ENCODE measurements around the gene CALM1. TPM values are rescaled to one million over a fixed set of nuclear protein-coding genes. Genes with fewer than 3 reads are reported as not detected.

CALM1 gene
- total RNA-seq, 1 experiment from 2014 or later: 373 TPM

DNA sequence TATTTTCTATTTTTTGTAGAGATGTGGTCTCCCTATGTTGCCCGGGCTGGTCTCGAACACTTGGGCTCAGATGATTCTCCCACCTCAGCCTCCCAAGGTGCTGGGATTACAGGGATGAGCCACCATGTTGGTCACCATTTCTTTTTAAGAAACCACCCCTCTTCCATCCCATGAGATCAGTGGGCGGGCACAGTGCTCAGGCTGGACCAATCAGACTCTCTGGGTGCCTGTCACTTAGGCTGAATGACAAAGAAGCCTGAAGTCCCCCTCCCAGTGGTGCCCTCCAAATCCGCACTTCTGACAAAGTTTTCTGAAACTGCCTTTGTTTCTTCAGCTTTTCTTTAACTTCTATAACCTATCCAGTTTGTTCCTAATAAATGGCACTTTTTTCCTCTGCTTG lies 48.2 kb downstream of the CALM1 start:
- peaks cover 16% of the 10 kb centered on the region for H3K9me3 Mint-ChIP-seq
- peak; percentile 62 for DNase-seq (ENCODE audit: low spot score)
- H3K27me3 Mint-ChIP-seq (ENCODE audit: low read depth): no peaks in the 10 kb centered on the region
- peaks cover 9% of the 10 kb centered on the region for H3K36me3 Mint-ChIP-seq
- no peak overlapping the region for H3K27ac Mint-ChIP-seq
- POLR2A ChIA-PET: no interaction called here
- no peak for TF ChIP-seq PRRX2 (CRISPR knock-in tag; IDR thresholded peaks at IDR 0.05)
- peak; percentile 79 for TF ChIP-seq NFYB (CRISPR knock-in tag; conservative IDR thresholded peaks at IDR 0.05; ENCODE audit: low read depth)
- no peak overlapping the region for H3K4me3 Mint-ChIP-seq
- peak; percentile 78 for ATAC-seq
- H3K4me1 Mint-ChIP-seq: peaks cover 51% of the 10 kb centered on the region
- CTCF ChIA-PET: no interaction called here

DNA sequence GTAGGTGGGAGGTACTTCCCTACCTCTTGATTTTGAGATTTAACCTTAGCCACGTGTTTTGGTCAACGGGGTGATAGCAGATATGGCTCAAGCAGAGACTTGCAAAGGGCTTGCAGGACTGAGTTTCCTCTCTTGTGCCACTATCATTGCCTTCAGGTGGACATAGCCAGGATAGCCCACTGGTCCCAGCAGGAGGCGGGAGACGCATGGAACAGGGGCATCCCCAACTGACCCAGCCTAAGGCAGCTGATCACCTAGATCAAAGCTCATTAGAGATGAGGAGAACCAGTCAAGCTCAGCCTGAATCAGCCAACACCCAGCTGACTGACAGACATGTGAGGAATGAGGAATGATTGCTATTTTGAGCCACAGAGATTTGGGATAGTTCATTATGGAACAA lies 49.6 kb downstream of the CALM1 start:
- ATAC-seq: no peak
- ChIA-PET CTCF (interaction anchor here (1.6 kb wide), 1 partner anchor 15 kb away, joined by 3 read pairs; no protein-coding TSS in a partner anchor), POLR2A (no interaction called here)
- Mint-ChIP-seq H3K4me3 (no peak overlapping the region), H3K9me3 (peaks cover 16% of the 10 kb centered on the region), H3K4me1 (peaks cover 37% of the 10 kb centered on the region), H3K27me3 (ENCODE audit: low read depth) (no peaks in the 10 kb centered on the region), H3K36me3 (peaks cover 9% of the 10 kb centered on the region), H3K27ac (no peak overlapping the region)
- no peak for DNase-seq (ENCODE audit: low spot score)
- TF ChIP-seq NR1H2 (CRISPR knock-in tag; IDR thresholded peaks at IDR 0.05): no peak
- TF ChIP-seq, protein P1, sequence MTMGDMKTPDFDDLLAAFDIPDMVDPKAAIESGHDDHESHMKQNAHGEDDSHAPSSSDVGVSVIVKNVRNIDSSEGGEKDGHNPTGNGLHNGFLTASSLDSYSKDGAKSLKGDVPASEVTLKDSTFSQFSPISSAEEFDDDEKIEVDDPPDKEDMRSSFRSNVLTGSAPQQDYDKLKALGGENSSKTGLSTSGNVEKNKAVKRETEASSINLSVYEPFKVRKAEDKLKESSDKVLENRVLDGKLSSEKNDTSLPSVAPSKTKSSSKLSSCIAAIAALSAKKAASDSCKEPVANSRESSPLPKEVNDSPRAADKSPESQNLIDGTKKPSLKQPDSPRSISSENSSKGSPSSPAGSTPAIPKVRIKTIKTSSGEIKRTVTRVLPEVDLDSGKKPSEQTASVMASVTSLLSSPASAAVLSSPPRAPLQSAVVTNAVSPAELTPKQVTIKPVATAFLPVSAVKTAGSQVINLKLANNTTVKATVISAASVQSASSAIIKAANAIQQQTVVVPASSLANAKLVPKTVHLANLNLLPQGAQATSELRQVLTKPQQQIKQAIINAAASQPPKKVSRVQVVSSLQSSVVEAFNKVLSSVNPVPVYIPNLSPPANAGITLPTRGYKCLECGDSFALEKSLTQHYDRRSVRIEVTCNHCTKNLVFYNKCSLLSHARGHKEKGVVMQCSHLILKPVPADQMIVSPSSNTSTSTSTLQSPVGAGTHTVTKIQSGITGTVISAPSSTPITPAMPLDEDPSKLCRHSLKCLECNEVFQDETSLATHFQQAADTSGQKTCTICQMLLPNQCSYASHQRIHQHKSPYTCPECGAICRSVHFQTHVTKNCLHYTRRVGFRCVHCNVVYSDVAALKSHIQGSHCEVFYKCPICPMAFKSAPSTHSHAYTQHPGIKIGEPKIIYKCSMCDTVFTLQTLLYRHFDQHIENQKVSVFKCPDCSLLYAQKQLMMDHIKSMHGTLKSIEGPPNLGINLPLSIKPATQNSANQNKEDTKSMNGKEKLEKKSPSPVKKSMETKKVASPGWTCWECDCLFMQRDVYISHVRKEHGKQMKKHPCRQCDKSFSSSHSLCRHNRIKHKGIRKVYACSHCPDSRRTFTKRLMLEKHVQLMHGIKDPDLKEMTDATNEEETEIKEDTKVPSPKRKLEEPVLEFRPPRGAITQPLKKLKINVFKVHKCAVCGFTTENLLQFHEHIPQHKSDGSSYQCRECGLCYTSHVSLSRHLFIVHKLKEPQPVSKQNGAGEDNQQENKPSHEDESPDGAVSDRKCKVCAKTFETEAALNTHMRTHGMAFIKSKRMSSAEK (CRISPR knock-in tag; IDR thresholded peaks at IDR 0.05; ENCODE audit: borderline replicate concordance): no peak
- no peak for TF ChIP-seq ZNF219 (CRISPR knock-in tag; IDR thresholded peaks at IDR 0.05; ENCODE audit: borderline replicate concordance)
- no peak for TF ChIP-seq ERG (CRISPR knock-in tag; IDR thresholded peaks at IDR 0.05)
- TF ChIP-seq E2F5 (CRISPR knock-in tag; IDR thresholded peaks at IDR 0.05): no peak
- no peak for TF ChIP-seq FOXJ3 (CRISPR knock-in tag; IDR thresholded peaks at IDR 0.05; ENCODE audit: borderline replicate concordance)
- no peak for TF ChIP-seq NR2C2 (CRISPR knock-in tag; IDR thresholded peaks at IDR 0.05)
- TF ChIP-seq ARID4B (CRISPR knock-in tag; IDR thresholded peaks at IDR 0.05; ENCODE audit: borderline replicate concordance): no peak
- no peak for TF ChIP-seq STAT6 (CRISPR knock-in tag; conservative IDR thresholded peaks at IDR 0.05; ENCODE audit: low read depth)
- TF ChIP-seq SOX15 (CRISPR knock-in tag; IDR thresholded peaks at IDR 0.05): no peak
- TF ChIP-seq MAX (CRISPR knock-in tag; IDR thresholded peaks at IDR 0.05): no peak
- TF ChIP-seq ATF3 (CRISPR knock-in tag; conservative IDR thresholded peaks at IDR 0.05): no peak
- TF ChIP-seq GRHL2 (CRISPR knock-in tag; IDR thresholded peaks at IDR 0.05; ENCODE audit: insufficient replicate concordance, severe bottlenecking): no peak
- no peak for TF ChIP-seq ZNF263 (CRISPR knock-in tag; IDR thresholded peaks at IDR 0.05; ENCODE audit: low read depth)
- TF ChIP-seq ZNF425 (CRISPR knock-in tag; conservative IDR thresholded peaks at IDR 0.05): no peak
- no peak for TF ChIP-seq OVOL2 (CRISPR knock-in tag; IDR thresholded peaks at IDR 0.05; ENCODE audit: borderline replicate concordance)
